SHP77 treated with DMSO at 0.1 percent for 48 hours (cell line): Measurements from ENCODE around the gene TMIE.

Experiments used
- DNase-seq: peaks from one replicate; lab custom pipeline; 2025; lab: John Stamatoyannopoulos, UW

TMIE gene, protein sequence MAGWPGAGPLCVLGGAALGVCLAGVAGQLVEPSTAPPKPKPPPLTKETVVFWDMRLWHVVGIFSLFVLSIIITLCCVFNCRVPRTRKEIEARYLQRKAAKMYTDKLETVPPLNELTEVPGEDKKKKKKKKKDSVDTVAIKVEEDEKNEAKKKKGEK

DNA sequence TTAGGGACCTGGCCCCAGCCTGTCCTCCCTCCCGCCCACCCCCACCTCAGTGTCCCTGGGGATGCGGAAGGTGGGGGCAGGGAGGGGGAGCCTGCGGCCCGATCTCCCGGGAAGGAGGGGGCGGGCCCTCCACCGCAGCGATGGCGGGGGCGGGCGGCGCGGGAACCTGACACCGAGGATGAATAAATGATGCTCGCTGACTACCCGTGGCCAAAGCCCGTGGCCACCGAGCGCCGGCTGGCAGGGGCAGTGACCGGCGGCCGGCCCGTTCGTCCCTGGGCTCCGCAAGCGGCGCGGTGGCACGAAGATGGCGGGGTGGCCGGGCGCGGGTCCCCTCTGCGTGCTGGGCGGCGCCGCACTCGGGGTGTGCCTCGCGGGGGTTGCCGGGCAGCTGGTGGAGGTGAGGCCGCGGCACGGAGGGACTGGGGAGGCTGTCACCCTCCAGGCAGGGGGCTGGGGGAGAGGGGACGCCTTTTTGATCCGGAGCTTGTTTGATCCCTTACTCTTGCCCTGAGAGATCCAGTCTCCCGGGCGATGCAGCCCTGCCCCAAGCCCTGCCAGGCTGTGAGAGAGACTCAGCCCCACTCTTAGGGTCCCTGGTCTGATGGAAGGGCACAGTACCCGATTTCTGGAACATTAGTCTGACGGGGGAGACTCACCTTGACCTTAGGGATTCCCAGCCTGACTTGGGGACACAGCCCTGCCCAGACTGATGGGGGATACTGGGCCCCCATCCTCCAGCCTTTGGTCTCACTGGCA is at the start of gene TMIE:
Gene TMIE, plus strand, starts transcription at position 212 of the 759 bp plus-strand sequence. Its CDS starts 96 bp downstream, at position 308.
- DNase-seq: no peak

DNA sequence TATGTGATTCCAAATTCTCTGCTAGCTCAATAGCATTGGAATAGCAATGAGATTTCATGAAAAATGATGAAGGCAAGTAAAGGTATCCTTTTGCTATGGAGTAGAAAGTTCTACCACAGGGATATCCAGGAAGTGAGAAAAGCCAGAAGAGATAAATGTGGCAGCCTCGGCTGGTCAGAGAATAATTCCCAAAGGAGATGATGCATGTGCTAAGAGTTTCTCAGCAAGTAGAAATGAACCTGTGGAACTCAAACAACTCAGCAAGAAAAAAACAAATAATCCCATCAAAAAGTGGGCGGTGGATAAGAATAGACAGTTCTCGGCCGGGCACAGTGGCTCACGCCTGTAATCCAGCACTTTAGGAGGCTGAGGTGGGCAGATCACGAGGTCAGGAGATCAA is 45.9 kb upstream of the TMIE start:
- no peak for DNase-seq

DNA sequence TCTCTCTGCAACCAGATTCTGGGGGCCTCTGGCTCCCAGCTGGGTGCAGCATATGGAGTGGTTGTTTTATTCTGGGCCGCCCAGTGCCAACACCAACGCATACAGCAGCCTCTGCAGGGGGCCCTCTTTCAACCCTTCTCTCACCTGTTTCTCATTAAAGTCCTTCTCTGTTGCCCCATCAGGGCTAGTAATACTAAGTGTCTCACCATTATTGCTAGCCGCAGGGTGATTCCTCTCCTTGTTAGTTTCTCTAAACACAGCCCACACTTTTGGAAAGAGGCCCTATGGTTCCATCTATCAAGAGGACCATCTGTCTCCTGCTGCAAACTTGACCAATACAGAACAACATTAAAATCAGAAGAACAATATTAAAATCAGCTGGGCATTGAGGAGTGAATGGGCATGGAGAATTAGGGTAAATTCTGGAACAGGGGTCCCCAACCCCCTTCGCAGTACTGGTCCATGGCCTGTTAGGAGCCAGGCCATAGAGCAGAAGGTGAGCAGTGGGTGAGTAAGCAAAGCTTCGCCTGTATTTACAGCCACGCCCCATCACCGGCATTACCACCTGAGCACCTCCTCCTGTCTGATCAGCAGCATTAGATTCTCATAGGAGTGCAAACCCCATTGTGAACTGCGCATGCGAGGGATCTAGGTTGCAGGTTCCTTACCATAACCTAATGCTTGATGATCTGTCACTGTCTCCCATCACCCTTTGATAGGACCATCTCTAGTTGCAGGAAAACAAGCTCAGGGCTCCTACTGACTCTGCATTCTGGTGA is 44.2 kb upstream of the TMIE start:
- no peak for DNase-seq

DNA sequence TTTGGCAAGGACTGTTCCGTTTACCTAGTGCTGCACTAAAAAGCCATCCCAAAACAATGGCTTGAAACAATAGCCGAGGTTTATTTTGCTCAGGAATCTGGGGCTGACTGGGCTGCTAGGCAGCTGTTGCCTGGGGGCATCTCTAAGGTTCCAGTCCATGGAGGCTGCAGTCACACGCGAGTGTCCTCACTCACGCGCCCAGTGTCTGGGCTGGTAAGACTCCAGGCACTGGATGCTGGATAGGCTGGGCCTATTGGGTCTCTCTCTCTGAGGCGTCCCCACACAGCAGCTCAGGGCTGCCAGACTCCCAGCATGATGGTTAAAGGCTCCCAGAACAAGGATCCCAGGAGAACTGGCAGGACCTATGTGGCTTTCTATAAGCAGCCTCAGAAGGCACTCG is 41.9 kb upstream of the TMIE start:
- DNase-seq: no peak

DNA sequence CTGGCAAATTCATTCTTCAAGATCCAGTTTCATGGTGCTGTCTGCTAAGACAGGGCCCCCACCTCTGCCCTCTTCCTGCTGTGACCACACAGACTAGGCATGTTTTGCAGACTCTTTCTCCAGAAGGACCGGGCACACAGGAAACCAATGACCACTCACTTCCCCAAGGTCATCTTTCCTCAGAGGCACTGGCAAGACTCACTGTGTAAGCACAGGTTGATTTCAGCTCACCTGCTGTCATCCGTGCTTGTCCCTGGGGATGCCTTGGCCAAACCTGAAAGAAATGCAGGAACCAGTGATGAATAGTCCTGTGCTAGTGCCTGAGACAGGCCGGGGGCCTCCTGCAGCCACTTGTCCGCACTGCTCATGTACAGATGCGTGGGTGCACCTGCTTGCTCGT is 41.2 kb upstream of the TMIE start:
- DNase-seq: no peak

DNA sequence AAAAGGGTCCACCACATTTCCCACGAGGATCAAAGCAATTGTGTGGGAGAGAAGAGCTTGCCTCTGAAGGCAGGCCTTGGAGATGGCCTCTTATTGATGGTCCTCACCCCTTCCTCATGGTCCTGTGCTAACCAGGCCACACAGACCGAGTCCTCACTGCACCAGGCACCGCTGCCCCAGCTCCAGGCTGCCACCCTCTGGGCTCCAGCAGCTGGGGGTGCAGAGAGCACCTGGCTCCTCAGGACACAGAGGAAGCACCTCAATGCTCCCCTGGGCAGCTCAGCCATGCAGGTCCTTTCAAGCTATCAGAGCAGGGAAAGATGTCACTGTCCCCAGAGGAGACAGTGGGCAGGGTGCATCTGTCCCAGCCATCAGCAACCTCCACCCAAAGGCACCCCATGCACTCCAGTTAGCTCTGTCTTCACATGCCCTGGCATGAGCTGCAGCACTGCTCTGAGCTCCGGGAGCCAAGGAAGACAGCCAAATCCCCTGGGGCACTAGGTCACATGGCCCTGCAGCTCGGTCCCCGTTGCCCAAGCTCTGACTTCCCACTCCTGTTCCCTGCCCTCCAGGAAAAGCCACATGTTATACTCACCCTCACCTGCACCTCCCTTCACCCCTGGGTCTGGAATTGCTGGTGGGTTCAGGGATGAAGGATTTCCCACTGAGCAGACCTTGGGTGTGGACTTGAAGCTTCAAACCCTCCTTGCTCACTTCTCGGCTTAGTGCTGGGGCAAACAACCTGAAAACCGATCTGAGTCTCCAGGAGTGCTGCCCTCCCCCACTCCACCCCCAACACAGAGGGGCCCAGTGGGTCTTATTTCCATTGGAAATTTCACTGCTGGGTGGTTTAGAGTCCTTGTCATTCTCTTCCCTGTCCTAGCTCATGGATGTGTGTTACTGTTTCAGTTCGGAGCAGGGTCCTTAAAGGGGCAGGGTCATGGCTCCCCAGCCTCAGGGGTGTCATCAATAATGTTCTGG is 40.4 kb upstream of the TMIE start:
- no peak for DNase-seq

DNA sequence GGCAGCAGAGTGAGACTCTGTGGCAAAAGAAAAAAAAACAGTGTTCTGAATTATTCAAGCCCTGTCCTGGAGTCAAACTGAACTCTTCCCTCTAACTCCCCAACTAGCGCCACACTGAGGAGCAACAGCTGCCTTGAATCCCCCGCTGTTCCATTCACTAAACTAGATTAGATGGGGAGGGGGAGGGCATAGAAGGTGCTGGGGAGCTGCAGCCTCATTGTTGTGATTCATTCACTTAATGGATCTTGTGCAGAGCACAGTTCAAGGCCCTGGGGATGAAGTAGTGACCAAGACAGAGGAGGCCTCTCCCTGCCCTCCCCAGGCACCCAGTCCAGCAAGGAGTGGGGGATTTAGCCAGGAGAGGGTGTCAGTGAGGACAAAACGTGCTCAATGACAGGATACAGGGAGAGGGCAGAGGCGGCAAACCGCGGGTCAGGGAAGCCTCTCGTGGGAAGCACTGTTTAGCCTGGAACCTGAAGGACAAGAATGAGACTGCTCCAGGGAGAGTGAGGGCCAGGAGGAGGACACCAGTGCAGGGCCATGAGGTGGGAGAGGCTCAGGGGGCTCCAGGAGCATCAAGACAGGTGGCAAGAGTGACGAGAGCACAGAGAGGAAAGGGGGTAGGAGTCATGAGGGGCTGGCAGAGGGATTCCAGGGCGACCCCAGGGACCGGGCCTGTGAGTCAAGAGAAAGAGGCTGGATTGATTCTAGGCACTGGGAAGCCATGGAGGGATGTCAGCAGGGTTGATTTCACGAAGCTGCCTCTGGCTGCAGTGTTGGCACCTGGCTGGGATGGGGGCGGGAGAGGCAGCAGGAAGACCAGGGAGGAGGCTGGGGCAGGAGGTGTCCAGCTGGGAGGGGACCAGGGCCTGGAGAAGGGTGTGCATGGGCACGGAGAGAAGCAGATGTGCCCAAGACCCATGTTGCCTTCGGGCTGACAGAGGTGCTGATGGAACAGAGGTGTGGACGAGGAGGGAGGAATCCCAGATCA is 39.1 kb upstream of the TMIE start:
- DNase-seq: no peak

DNA sequence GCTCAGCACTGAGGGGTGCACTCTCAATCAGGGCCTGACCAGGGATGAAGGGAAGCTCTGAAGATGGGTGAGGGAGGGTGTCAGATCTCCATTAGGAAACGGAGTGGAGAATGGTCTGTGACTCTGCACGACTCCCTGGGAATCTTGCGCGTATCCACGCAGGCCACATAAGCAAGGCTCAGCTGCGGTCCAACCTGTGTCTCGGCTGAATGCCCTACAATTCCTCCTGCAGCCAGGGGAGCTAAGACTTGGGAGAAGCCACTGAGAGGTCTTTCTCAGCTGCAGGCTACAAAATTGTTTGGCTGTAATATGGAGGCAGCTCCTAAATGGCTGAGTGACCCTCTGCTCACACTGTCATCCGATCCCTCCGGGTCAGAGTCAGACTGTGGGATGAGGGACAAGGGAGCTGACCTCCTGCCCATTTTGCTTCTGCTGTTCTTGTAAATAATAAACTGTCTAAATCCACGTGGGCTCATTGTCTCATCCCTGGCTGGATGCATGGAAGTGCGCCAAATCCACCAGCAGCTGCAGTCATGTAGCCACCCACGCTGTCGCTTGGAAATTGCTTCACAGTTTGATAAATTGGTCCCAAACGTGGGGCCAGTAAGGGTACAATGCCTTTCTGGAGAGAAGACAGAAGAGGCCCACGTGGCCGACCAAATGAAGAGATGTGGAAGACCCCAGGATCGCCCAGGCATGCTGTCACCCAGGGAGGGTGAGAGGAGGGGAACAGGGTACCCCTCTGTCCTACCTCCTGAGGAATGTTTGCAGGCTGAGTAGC is 38.2 kb upstream of the TMIE start:
- DNase-seq: no peak

DNA sequence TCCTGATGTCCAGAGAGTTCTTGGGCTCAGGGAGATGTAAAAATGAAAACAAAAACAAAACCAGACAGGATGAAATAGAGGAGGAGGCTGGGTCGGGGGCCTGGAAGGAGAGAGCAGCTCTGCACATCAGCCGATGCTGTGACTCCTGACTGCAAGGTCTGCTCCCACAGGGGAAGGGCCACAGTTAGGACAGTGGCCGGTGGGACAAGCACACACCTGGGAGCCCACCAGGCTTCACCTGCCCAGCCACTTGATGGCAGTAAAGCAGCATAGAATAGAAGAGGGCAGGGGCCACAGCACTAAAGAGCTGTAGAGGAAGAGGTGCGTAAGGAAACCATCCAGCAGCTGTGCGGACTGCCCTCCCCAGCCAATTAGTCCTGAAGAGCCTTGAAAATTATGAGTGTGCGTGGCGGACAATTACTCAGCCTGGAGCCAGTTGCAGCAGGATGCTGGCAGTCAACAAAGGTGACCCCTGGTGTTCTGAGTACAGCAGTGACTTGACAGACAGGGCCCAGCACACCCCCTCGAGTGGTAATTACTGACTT is 37.5 kb upstream of the TMIE start:
- DNase-seq: no peak

DNA sequence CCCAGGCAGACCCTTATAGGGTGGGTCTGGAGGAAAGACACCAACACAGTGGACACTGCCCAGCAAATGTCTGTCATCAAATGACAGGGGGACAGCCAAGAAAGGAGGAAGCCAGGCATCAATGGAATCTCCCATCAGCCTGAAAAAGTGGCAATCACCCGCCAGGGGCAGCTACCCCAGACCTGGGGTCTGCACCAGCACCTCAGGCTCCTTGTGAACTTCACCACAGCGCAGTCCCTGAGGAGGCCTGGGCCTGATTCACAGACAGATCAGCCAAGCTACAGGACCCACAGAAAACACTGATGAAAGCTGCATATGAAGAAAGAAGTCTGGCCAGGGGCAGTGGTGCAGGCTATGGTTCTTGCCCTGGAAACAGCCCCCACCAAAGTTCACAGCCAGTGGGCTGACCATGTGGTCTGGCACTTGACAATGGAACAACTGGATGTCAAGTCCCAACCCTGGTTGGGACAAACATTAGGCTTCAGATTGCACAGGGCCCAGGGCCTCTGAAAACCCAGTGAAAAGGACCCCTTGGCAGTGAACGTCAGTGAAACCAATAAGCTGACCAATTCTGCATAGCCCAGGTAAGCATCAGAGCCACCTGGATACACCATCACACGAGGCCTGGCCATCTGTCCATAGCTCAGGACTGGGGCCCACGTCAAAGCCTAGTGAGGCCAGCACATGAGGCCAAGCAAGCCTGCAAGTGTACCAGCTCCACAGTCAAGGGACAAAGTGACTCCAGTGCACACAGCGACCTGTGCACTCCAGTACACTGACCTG is 36.8 kb upstream of the TMIE start:
- DNase-seq: no peak

DNA sequence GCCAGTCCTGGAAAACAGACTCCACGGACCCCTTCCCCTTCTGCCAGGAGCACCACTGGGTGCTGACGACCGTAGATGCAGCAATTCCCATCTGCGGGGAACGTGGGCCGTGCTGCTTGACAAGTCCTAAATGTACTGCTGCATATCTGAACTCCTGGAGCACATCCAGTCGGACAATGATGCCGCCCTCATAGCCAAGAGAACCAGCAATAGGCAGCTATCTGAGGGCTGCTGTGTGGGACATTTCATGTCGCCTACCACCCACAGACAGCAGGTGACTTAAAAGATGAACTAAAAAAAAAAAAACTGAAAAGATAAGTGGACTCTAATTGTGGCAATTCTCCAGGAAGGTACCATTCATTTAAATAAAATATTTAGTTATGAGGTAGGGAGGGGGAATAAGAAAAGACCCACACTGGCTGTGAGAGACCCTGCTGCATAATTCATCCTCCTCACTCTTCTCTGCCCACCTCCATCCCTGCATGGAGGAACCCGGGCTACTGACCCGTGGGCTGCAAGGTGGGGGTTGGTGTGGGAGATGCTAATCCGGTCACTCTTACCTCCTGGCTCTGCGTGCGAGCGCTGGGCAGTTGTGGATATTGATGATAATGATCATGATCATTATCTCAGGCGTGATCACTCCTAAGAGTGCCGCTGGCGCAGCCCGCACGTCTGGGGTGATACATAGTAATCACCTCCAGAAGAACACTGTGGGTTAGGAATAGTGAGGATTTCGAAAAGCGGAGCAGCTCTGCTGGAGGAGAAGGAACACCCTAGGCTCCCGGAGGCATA is 36.0 kb upstream of the TMIE start:
- DNase-seq: no peak

DNA sequence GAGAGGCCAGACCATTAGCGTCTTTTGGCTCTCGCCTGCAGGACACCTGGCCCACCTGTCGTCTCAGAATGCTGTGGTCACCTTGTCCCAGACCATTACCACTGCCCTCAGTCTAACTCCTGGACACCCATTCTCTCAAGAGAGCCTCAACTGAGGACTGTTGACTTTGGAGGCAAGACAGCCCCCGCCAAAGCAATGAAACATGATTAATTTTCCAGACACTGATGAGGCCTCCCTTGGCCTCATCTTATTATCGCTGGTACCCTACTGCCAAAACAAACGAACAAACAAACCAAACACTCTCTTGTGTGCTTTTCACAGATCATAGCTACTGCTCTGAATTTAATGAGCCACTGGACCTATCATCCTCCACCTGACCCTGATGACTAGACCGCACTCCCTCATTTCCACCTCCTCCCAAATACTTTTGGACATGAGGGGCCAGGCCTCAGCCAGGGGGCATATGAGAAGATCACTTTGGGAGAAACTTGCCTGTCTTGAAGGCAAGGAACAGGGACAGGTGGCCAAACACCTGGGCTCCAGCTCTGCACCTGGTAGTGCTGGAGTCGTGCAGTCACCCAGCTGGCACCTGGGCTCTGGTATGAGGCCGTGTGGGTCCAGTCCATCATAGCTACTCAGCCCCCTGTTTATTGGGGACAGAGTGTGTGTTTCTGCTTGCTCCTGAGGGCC is 35.3 kb upstream of the TMIE start:
- no peak for DNase-seq

DNA sequence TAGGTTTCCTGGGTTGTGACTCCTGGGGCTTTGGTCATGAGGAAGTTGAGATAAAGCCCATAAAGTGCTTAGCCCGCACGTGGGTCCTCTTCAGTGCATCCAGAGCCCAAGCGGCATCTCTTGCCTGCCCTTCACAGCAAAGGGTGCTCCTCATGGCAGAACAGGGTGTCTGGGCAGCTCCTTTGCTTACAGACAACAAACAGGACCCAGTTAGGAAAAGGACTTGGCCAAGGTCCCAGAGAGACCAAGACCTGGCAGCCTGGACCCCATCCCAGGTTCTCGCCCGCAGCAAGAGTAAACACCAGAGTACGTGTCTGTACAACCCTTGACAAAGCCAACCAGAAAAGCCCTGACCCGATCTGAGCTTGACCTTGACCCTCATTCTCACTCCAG is 34.7 kb upstream of the TMIE start:
- DNase-seq: no peak

DNA sequence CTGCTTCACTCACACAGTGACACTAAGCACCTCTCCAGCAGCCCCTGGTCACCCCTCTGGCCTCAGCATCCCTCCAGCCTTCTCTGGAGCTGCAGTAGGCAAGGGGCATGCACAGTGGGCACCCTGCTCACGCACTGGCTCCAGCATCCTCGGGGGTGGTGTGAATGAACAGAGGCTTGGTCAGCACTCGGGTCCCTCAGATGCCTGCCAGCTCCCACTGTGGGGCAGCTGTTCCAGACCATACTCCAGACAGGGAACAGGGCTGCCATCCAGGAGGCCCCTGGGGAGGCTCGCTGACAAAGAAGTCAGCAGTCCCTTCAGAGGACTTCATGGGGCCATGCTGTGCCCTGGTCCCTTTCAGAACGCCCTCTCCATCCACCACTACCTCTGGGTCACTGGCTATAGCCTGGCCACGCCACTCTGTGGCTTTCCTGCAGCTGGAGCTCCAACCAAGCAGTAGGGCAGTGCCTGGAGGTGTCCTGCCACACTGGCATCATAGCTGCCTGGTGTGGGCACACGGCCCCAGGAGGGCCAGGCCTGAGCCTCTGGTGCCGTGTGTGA is 34.1 kb upstream of the TMIE start:
- DNase-seq: no peak

DNA sequence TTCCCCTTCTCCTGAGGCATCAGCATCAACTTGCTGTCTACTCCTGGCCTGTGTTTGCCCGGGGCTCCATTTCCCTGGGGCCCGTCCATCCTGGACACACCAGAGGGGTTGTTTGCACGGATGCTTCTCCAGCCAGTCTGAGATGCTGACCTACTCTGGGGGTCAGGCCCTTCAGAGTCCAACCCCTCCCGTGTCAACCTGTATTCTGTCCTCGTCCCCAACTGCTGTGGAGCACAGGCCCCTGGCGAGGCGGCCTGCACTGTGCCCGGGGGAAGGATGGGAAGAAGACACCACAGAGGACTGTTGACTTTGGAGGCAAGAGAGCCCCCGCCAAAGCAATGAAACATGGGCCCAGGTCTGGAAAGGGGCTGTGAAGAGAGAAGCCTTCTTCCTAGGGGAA is 33.5 kb upstream of the TMIE start:
- no peak for DNase-seq

DNA sequence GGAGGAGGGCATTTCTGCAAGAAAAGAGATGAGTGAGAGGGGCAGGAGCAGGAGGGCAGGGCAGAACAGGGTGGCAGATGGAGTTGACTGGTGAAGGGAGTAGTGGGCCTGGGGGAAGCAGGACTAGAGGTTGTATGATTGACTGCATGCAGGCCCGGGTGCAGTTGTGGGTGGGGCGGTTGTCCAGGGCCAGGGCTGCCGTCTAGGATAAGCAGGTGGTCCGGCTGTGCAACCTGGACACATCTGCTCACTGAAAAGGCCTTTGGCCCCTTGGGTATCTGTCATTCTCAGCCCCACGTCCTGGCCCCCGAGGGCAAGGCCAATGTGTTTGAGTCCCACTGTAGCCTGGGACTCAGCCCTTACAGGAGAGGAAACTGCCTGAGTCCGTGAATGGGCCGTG is 33.1 kb upstream of the TMIE start:
- no peak for DNase-seq

DNA sequence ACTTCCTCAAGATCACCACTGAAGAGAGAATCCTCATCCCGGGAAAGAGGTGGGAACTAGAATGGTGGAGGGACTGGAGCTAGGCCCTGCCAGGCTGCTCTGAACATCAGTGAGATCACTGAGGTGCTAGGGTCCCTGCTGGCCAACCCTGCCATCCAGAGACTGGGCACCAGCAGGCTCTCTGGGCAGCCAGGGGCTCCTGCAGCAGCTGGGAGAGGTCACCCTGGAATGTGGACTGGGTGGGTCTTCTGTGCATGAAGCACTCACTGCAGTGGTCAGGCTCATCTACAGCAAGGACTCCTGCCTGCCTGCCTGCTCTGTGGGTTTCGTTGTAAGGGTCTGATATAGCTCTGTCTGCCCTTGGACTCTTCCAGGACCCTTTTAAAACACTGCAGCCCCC is 32.6 kb upstream of the TMIE start:
- DNase-seq: no peak
